Femur (tissue), 1 donor: ENCODE results near the gene SDF2.
"Not testable (repeated sequence)": the region's sequence is repeated elsewhere in the genome, so short reads cannot be mapped to it uniquely, and the experiment has no call there.

Experiments used
- DNase-seq: peaks from one replicate; pipeline ENCODE4 v3.0.0-alpha.2; 2017

Gene SDF2

DNA sequence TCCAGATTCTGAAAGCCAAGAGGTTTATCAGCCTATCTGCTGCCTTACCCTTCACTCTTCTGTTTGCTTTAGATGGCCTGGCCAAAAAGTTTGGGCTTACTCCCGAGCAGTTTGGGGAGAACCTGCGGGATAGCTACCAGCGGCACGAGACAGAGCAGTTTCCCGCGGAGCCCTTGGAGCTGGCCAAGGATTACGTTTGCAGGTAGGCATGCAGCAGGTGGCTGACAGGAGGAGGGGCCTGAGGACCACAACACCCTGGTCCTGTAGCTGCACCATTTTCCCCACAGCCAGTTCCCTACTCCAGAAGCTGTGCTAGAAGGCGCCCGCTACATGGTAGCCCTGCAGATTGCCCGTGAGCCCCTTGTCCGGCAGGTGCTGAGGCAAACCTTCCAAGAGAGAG is 20.9 kb upstream of the SDF2 start:
- DNase-seq: no peak

DNA sequence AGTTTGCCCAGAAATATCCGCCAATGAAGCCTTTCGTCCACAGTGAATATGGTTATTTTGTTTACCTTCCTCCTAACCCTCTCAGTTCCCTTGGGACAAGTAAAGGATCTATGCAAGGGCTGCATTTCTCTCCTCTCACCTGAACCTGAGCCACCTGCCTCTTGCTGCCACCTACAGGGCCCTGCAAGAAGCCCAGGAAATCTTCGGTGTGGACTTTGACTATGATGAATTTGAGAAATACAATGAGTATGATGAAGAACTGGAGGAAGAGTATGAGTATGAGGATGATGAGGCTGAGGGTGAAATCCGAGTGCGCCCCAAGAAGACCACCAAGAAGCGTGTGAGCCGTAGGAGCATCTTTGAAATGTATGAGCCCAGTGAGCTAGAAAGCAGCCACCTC is 14.3 kb upstream of the SDF2 start:
- DNase-seq: no peak

DNA sequence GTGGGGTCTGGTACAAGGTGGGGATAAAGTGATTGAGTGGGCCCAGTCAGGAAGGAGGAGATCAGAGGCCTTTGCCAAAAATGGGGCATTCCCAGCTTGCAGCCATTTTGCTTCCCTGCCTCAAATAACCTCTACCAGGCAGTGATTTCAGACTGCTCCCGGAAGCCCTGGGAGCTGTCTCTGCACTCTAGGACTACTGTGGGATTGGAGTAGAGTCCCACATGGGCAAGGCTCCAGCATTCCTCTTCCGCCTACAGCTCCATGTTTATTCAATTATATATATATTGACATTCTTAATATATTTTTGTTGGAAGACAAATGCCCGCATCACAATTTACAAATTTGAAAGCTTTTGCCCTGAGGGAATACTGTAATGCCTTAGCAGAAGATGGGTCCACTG is 13.8 kb upstream of the SDF2 start:
- DNase-seq: no peak

DNA sequence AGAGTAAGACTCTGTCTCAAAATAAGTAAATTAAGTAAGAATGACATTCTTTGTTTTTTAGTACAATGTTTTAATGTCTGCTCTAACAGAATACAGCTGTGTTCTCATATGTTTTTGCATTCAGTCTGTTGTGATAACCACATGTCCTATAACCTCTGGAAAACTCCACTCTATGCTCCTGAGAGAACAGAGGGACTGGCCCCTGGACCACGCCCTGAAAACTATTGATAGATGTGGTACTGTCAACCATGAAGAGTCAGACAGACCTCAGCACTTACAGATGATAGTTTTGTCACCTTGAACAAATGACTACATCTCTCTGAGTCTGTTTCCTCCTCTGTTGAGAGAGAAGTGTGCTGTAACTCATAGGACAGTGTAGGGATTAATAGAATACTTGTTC is 8.2 kb upstream of the SDF2 start:
- no peak for DNase-seq

DNA sequence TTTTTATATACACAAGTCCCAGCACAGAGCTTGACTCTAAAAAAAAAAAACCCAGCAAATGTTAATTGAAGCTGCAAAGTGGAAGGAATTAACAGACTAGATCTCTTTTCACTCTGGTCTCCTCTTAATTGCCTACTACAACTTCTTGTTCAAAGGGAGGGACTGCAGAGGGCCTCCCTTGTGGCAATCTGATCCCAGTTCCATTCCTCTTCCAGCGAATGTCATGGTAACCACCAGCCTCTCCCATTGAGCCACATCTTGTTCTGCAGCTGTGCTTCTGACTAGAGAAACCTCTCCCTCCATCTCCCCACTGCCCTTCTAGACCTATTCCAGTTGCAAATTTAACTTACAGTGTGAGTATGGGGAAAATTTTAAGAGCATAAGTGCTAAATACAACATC is 6.2 kb upstream of the SDF2 start:
- no peak for DNase-seq

DNA sequence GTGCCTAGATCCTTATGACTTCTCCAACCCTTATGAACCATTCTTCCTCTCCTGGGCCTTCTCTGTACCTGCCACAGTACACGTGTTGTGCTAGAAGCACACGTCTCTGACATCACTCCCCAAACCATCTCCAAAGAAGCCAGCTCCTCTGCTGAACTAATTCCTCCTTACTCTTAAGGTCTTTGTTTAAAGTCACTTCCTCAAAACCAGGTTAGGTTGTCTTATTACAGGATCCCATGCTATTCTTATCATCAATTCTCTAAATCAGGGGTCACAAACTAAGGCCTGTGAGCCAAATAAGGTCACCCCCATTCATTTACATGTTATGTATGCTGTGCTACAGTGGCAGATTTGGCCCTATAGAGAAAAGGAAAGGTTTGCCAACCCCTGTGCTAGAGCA is 4.3 kb upstream of the SDF2 start:
- no peak for DNase-seq

DNA sequence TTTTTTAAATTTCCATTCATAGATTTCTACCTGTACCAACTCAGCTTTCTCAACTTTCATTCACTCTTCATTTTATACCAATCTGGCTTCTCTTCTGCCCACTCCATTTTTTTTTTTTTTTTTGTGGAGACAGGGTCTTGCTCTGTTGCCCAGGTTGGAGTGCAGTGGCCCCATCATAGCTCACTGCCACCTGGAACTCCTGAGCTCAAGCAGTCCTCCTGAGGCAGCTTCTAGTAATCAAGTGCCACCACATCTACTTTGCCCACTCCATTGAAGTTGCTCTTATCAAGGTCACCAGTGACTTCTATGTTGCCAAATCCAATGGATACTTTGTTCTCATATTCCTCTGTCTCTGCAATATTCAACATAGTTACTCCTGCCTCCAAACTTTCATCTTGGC is 2.0 kb upstream of the SDF2 start:
- no peak for DNase-seq

DNA sequence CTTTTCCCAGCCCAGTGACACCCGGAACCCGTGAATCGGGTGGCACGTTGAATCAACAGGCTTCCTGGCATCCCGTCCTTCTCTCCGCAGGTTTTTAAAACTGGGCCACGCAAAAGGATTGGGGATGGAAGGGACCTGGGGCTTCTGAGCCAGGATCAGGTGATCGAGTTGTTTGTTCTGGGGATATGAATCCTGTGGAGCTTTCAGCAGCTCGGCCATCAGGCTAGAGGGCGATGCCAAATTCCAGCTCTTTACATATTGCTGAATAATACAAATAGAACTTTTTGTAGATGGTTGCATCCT is 772 bp upstream of the SDF2 start:
- no peak for DNase-seq

DNA sequence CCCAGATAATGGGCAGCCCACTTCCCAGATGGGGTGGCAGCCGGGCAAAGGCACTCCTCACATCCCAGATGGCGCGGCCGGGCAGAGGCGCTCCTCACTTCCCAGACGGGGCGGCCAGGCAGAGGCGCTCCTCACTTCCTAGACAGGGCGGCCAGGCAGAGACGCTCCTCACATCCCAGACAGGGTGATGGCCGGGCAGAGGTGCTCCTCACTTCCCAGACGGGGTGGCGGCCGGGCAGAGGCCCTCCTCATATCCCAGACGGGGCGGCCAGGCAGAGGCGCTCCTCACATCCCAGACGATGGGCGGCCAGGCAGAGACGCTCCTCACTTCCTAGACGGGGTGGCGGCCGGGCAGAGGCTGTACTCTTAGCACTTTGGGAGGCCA is 2.2 kb downstream of the SDF2 start:
- DNase-seq: not testable (repeated sequence)

DNA sequence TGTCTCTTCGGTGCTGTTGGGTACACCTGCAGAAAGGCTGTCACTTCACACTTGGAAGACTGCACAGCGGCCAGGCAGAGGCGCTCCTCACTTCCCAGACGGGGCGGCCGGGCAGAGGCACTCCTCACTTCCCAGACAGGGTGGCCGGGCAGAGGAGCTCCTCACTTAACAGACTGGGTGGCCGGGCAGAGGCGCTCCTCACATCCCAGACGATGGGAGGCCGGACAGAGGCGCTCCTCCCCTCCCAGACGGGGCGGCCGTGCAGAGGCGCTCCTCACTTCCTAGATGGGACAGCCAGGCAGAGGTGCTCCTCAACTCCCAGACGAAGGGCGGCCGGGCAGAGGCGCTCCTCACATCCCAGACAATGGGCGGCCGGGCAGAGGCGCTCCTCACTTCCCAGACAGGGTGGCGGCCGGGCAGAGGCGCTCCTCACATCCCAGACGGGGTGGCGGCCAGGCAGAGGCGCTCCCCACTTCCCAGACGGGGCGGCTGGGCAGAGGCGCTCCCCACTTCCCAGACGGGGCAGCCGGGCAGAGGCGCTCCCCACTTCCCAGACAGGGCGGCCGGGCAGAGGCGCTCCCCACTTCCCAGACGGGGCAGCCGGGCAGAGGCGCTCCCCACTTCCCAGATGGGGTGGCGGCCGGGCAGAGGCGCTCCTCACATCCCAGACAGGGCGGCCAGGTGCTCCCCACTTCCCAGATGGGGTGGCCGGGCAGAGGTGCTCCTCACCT is 2.8 kb downstream of the SDF2 start:
- DNase-seq: not testable (repeated sequence)

DNA sequence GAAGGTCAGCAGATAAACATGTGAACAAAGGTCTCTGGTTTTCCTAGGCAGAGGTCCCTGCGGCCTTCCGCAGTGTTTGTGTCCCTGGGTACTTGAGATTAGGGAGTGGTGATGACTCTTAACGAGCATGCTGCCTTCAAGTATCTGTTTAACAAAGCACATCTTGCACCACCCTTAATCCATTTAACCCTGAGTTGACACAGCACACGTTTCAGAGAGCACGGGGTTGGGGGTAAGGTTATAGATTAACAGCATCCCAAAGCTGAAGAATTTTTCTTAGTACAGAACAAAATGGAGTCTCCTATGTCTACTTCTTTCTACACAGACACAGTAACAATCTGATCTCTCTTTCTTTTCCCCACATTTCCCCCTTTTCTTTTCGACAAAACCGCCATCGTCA is 3.4 kb downstream of the SDF2 start:
- DNase-seq: not testable (repeated sequence)

DNA sequence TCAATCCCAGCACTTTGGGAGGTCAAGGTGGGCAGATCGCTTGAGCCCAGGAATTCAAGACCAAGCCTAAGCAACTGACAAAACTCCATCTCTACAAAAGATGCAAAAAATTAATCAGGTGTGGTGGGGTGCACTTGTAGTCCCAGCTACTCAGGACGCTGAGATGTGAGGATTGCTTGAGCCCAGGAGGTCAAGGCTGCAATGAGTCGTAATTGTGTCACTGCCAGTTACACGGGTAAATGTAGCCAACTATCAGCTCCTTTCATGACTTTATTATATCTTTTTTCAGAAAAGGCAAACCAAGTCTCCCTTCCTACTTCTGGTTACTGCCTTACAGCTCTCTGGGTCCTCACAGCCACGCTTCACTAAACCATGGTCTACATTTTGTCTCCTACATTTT is 4.0 kb downstream of the SDF2 start:
- DNase-seq: no peak

DNA sequence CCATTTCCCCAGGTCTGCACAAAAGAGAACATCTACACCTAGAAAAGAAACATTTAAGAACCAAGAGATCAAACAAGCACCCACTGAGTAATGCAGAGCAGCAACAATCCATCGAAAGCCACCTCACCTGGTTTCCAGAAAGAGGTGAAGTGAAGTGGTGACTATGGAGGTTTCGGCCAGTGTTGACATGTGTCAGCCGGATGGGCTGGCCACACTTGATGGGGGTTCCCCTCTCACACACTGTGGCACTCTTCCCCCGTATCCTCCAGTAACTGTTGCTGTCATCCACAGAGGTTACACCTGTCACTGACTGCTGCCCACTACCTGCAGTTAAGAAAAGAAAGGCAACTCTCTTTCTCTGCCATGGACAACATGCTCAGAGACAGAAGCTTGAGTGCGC is 6.5 kb downstream of the SDF2 start:
- no peak for DNase-seq

DNA sequence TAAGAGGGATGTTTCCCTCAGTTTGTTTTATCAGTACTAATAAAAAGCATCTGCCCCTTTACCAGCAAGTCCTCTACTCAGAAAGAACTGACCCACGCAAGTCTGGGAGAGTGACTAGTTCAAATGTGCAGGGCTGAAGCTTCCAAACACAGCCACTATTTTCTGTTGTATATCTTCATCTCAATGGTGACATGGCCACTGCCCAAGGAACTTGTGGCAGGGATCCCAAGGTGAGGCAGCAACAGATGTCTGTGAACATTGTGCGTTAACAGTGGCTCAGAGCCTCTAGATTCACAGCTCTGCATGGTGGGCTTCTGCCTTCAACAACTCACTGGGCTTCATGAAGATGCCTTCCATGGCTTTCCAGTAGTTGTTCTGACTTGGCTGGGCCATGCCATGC is 13.0 kb downstream of the SDF2 start:
- no peak for DNase-seq

DNA sequence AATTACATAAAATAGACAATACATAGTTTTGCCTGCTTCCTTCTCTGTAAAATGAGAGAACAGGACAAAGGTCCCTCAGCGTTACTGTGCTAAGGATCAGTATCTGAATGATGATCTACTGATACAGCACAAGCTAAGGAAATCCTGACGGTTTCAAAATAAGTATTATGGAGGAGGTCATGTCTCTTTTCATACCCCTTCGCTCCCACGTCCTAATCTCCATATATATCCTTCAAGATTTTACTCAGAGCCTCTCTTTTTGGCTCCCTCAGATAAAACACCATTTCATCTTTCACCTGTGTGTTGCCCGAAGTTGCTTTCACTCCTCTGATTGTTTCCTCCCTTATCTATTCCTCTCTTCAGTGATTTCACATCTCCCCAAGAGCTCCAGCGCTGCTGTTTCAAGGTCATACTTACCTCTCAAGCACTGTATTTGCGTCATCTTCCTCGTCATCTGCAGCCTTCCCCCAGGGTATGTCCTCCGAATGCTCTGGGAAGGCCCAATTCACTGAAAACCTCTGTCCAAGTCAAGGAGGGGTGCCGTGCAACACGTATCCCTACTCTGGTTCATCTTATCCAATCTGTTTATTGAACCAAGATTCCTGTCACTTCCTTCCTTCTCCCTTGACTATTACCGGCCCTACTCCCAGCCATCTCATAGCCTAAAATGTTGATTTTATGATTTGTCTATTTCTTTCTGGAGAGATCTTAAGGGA is 15.5 kb downstream of the SDF2 start:
- DNase-seq: no peak

DNA sequence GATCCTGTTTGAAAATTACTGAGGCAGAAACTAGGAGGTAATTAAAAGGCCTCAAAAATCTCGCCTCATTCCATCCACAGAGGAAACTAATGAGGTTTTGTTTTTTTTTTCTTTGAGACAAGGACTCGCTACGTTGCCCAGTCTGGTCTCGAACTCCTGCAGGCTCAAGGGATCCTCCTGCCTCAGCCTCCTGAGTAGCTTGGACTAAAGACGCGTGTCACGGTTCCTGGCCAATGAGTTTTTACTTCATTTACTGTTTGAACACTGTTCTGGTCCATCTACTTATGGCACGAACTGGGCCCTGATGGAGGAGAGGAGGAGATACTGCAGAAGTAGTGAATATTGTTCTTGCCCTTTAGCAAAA is 16.1 kb downstream of the SDF2 start:
- DNase-seq: no peak

DNA sequence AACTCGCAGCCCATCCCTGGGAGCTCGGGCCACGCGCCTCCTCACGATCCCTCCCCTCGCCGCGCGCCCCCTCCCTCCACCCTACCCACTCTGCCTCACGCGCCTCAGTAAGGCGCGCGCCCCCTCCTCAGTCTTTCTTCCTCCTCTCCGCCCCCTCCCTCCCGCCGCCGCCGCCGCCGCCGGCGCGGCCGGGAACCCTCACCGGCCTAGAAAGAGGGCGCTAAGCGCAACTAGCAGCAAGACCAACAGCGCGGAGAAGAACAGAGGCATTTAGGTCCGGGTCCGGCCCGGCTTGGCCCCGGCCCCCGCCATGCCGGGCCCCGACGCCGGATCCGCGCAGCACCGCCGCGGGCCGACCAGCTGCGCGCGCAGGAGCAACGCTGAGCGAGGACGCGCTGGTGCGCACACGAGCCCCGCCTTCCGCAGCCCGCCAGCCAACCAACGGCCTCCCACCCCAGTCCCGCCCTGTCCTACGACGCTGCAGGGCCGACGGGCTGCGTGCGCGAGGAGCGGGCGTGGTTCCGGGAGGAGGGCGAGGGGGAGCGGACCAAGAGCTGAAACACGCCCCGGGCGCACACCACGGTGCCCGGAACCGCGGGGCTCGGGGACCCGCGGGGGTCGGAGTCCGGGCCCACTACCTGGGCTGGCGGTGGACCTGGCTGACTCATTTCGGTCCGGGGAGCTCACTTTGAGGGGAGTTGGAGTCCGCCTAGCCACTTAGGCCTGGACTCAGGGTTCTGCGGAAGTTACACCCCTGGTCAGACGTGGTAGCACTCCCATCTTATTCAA is 16.7 kb downstream of the SDF2 start, which contains the start of gene BLTP2:
BLTP2 (minus strand) TSS at position 372 of the 789 bp plus-strand sequence; CDS start at position 270, 102 bp downstream.
- peak; percentile 97 for DNase-seq

DNA sequence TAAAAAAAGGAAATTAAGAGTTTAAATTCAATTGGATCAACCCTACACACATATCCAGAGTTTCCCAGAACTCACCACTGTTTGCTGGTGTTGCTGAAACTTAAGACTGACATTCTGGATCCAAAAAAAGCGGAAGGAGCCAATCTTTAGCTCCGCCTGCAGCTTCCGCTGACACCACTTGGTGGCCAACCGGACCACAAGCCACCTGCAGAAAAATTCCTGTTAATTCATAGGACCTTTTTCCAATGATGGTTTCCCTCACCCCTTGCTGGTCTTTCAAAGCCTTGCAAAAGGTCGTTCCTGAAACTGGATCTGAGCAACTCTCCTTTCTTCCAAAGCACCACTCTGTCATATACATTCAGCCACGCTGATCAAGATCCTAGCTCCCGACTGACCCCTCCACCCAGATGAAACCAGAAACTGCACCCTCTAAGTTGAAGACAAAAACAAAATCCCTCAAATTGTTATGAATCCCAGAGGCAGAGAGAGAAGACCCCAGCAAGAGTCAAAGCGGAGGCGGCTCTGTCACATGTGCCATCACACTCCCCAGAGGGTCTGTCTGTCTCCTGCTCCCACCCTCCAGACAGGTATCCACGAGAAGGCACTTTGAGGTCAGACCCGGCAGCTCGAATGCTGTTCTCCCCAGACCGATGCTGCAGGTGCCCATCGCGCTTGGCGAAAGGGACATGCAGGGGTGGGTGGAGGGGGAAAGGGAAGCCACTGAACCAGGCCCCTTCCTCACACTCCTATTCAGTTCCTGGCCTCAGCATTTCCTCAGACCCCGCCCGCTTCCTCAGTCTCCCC is 17.5 kb downstream of the SDF2 start:
- peak; percentile 58 for DNase-seq

DNA sequence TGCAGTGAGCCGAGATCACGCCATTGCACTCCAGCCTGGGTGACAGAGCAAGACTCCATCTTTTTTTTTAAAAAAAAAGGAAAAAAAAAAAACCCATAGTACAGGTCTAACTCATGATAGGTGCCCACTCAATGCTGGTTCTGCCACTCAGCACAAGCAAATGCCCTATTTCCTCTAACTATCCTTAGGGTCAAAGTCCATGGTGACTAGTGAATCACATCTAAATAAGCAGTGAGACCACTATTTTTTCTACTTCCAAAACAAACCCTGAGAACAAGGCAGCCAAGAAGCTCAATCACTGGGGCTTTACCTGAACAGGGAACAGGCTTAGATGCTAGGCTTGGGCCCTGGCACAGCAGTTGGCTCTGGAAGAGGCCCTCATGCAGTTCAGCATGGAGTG is 20.1 kb downstream of the SDF2 start:
- DNase-seq: no peak

DNA sequence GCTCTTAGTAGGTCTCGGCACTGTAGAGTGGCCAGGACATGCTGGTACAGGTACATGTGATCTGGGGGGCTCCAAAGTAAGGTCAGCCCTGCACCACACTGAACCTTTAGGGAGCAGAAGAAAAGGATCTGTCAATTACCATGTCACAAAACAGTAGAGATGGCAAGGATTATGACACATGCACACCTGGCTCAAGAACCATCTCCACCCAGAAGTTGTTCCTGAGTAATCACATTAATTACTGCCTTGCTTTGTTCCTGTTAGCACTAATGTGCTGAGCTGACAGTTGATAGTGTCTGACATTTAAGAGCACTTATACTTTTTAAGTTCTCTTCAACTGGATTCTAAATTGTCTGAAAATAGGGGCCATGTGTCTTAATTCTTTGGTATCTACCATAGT is 26.2 kb downstream of the SDF2 start:
- no peak for DNase-seq

DNA sequence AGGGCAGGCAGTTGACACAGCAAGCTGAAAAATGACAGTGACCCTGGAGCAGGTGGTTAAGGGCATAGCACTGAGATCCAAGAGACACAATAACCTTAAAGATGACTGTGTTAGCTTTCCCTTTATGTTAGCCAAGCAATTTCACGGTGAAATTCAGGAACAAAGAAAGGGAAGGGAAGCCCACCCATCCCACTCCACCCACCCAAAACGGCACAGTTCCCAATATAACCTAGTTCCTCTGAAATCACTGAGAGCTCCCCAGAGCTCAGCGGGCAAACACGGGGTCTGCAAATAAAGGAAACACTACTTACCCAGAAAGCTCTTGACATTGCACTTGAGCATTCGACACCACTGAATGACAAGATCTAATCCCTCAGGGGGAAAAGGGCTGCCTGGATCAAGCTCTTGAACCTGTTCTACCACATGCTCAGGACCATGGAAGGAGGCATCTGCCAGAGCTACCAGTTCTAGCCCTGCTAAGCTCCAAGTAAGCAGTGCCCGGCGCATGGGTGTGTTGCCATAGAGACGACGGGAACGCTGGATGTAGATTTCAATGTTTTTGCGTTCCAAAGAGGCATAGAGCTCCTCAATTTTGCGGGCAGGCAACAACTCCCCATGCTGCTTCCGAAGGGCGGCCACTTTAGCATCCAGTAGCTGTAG is 27.4 kb downstream of the SDF2 start:
- DNase-seq: no peak

DNA sequence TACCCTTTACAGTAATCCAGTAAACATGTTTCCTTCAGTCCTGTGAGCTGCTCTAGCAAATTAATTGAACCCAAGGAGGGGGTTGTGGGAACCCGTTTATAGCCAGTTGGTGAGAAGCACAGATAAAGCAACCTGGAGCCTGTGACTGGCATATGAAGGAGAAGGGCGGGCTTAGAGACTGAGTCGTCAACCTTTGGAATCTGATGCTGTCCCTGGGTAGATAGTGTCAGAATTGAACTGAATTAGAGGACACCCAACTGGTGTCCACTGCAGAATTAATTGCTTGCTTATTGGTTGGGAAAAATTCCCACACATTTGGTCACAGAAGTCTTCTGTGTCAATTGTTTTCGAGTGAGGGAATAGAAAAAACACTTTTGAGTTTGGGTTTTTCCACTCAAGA is 34.9 kb downstream of the SDF2 start:
- DNase-seq: no peak

DNA sequence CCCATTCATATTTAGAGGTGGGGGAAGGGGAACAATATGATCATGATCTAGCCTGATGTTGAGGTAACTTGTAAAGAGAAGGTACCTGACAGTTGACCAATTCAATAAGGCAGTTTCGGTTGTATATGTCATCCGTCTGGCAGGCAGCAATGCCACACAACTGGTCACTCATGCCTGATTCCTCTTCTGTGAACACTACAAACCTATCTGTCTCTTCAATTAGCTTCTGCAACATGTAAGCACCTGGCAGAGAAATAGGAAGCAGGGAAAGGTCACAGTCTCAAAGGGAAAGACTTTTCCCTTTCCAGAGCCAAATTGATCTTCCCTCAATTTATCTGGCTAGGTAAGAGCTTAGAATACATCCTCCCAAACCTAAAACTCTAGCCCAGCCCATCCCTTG is 37.6 kb downstream of the SDF2 start:
- no peak for DNase-seq
